Measurements from ENCODE around the gene NDUFB7. TPM values are rescaled to one million over a fixed set of nuclear protein-coding genes. Genes with fewer than 3 reads are reported as not detected.

Gene NDUFB7
- total RNA-seq (2021) = 155 and 161 TPM in 2 replicates
- long read RNA-seq, transcript NDUFB7-201 (3 exons, 531 nt) = major isoform, 52 of 53 reads
- long read RNA-seq, partial matches to known transcripts = 0 of 53 reads
- long read RNA-seq, other reads (novel, unspliced or antisense) = 1 of 53 reads

DNA sequence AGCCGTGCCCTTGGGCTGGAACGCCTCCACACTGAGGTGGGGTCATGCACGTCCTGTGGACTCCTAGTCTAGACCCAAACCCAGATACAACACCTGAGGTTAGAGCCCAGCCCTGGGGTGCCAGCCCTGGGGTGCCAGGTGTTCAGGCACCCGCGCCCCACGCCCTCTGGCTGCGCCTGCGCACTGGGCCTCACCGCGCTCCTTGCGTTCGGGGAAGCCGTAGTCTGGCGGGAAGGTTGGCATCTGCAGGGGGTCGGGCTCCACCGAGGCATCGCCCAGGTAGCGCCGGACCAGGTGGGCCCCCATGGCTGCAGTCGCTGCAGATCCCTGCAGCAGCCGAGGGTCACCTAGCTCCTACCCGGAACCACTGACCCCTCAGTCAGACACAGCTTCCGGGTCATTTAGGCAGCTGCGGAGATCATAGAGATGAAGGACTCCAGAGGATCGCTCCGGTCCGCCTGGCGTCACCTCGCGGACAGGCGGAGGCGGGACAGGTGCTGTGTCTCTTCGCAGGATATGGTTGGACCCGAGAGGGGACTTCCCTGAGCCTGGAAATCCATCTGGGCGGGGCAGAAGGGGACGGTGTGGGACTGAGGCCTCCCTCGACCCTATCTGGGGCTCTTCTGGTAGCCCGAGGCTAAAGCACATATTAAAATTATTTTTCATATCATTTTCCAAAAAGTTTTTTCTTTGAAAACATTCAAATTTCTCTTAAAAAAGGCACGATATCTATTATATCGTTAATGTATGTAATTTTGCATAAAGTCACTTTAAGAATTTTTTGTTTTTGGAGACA is at the start of gene NDUFB7:
TSS of gene NDUFB7 (minus strand) at position 372 of the 796 bp plus-strand sequence. CDS start at position 306, 66 bp downstream.
- Histone ChIP-seq H2BK20ac (ENCODE audit: low read depth, low read length, poor library complexity, severe bottlenecking) (no peak within 1 kb of the TSS), H3K56ac (ENCODE audit: insufficient read length, low read depth, low read length) (no peak within 1 kb of the TSS), H2BK15ac (ENCODE audit: low read depth, low read length) (no peak within 1 kb of the TSS), H4K91ac (ENCODE audit: insufficient read length, low read depth, low read length) (no peak within 1 kb of the TSS), H4K8ac (replicated peaks; ENCODE audit: insufficient read length, low read depth, low read length) (no peak within 1 kb of the TSS), H2BK5ac (ENCODE audit: insufficient read length, low read length) (no peak within 1 kb of the TSS), H3K27ac (ENCODE audit: insufficient read length, low read depth, low read length) (no peak within 1 kb of the TSS), H3K9ac (ENCODE audit: extremely low read depth, insufficient read length, low read length) (peak within 1 kb of the TSS; percentile 88), H3K23ac (ENCODE audit: insufficient read length, low read depth, low read length) (no peak within 1 kb of the TSS), H2BK12ac (ENCODE audit: insufficient read length, low read depth, low read length) (no peak within 1 kb of the TSS), H3K79me1 (ENCODE audit: insufficient read depth, low read depth, low read length, poor library complexity, severe bottlenecking) (no peaks in the 10 kb centered on the region), H4K20me1 (ENCODE audit: control insufficient read depth, insufficient read depth, insufficient read length) (no peaks in the 10 kb centered on the region), H3K14ac (ENCODE audit: insufficient read depth, low read length) (peak within 1 kb of the TSS; percentile 6; the same call in 1 of the 2 replicates), H3T11ph (ENCODE audit: low read length) (no peak within 1 kb of the TSS), H3K4ac (ENCODE audit: low read depth, low read length) (no peak within 1 kb of the TSS), H2BK120ac (ENCODE audit: low read depth, low read length, poor library complexity, severe bottlenecking) (no peak within 1 kb of the TSS), H2AFZ (ENCODE audit: low read length) (no peak within 1 kb of the TSS), H3K23me2 (ENCODE audit: insufficient read length, low read depth, low read length, poor library complexity, severe bottlenecking) (peaks cover 8% of the 10 kb centered on the region), H3K4me1 (ENCODE audit: insufficient read depth, low read length) (no peaks in the 10 kb centered on the region), H3K79me2 (ENCODE audit: insufficient read depth, low read length) (peaks cover 9% of the 10 kb centered on the region; the same call in 1 of the 2 replicates), H3K18ac (ENCODE audit: insufficient read length, low read depth, low read length) (peak within 1 kb of the TSS; percentile 8), H3K9me3 (ENCODE audit: control insufficient read depth, low read depth, low read length) (no peaks in the 10 kb centered on the region), H2AK5ac (ENCODE audit: insufficient read length, low read length) (no peak within 1 kb of the TSS), H3K27me3 (ENCODE audit: insufficient read depth, low read length) (no peaks in the 10 kb centered on the region), H4K5ac (ENCODE audit: insufficient read length, low read depth, low read length) (no peak within 1 kb of the TSS), H3K4me2 (ENCODE audit: insufficient read depth, insufficient read length, low read length) (peak within 1 kb of the TSS; percentile 62)
- Mint-ChIP-seq H3K4me1 (peaks cover 12 to 25% of the 10 kb centered on the region in 2 experiments), H3K36me3 (ENCODE audit: insufficient read depth in 1 of 3, low read depth in 3 of 3) (peaks cover 9 to 20% (median 10%) of the 10 kb centered on the region in 3 experiments; a peak in 6 of 7 replicates), H3K27me3 (ENCODE audit: low read depth) (0 out of 2 replicates have a peak, but pooled peaks cover 2% of the 10 kb centered on the region), H3K27ac (peak within 1 kb of the TSS; percentile 94 to 98 (median 96)), H3K4me3 (peak within 1 kb of the TSS; percentile 97 to 99), H3K9me3 (no peaks in the 10 kb centered on the region)
- DNase-seq = peak; percentile 96
- TF ChIP-seq, protein P1, sequence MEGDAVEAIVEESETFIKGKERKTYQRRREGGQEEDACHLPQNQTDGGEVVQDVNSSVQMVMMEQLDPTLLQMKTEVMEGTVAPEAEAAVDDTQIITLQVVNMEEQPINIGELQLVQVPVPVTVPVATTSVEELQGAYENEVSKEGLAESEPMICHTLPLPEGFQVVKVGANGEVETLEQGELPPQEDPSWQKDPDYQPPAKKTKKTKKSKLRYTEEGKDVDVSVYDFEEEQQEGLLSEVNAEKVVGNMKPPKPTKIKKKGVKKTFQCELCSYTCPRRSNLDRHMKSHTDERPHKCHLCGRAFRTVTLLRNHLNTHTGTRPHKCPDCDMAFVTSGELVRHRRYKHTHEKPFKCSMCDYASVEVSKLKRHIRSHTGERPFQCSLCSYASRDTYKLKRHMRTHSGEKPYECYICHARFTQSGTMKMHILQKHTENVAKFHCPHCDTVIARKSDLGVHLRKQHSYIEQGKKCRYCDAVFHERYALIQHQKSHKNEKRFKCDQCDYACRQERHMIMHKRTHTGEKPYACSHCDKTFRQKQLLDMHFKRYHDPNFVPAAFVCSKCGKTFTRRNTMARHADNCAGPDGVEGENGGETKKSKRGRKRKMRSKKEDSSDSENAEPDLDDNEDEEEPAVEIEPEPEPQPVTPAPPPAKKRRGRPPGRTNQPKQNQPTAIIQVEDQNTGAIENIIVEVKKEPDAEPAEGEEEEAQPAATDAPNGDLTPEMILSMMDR (conservative IDR thresholded peaks at IDR 0.05) = peak; percentile 80
- WGBS (ENCODE audit: extremely low coverage, insufficient read length, low lambda C conversion rate) = no CpG with 5 or more reads among the region's 40 CpGs
